Activated naive CD8-positive, alpha-beta T cell treated with anti-CD3 and anti-CD28 coated beads for 36 hours (primary cell): ENCODE data around the gene ABCC4. TPM values are rescaled to one million over a fixed set of nuclear protein-coding genes. Genes with fewer than 3 reads are reported as not detected.

Experiments
- DNase-seq: peaks from one replicate; pipeline ENCODE4 v3.0.0; 2021
- H3K27ac Mint-ChIP-seq: one replicate; pipeline ENCODE4 v1.8.0; 2022; ENCODE audit warnings: mild to moderate bottlenecking, moderate library complexity, mixed read lengths
- H3K27me3 Mint-ChIP-seq: one replicate; pipeline ENCODE4 v1.8.0; 2022; ENCODE audit warnings: mild to moderate bottlenecking, mixed read lengths
- H3K36me3 Mint-ChIP-seq: one replicate; pipeline ENCODE4 v1.8.0; 2021; ENCODE audit warnings: mild to moderate bottlenecking, mixed read lengths
- H3K4me1 Mint-ChIP-seq: one replicate; pipeline ENCODE4 v1.8.0; 2021; ENCODE audit warnings: mixed read lengths
- H3K4me3 Mint-ChIP-seq: one replicate; pipeline ENCODE4 v1.8.0; 2022; ENCODE audit warnings: mild to moderate bottlenecking, moderate library complexity, mixed read lengths
- H3K9me3 Mint-ChIP-seq: one replicate; pipeline ENCODE4 v1.8.0; 2022; ENCODE audit warnings: mixed read lengths
- total RNA-seq, 2 experiments: library from RNA; stranded (reverse); gene quantifications; one replicate each; pipeline ENCODE4 v1.2.3, GENCODE V29; 2021

ABCC4 gene
- total RNA-seq, 2 experiments from 2014 or later = 11.4 to 11.6 TPM

- peaks cover 8% of the 10 kb centered on the region for H3K27me3 Mint-ChIP-seq
- no peaks in the 10 kb centered on the region for H3K36me3 Mint-ChIP-seq
- H3K27ac Mint-ChIP-seq = no peak overlapping the region
- H3K4me3 Mint-ChIP-seq = no peak overlapping the region
- H3K4me1 Mint-ChIP-seq = no peaks in the 10 kb centered on the region
- H3K9me3 Mint-ChIP-seq = no peaks in the 10 kb centered on the region
- DNase-seq = no peak
These were observed 316.3 kb downstream of the ABCC4 start for GRCh38 chr13:94984958-94985357.

- H3K9me3 Mint-ChIP-seq = no peaks in the 10 kb centered on the region
- H3K4me1 Mint-ChIP-seq = no peaks in the 10 kb centered on the region
- H3K27ac Mint-ChIP-seq = no peak overlapping the region
- no peak for DNase-seq
- H3K27me3 Mint-ChIP-seq = no peaks in the 10 kb centered on the region
- no peaks in the 10 kb centered on the region for H3K36me3 Mint-ChIP-seq
- no peak overlapping the region for H3K4me3 Mint-ChIP-seq
These were observed 322.7 kb downstream of the ABCC4 start for GRCh38 chr13:94978516-94978915.

- peaks cover 26% of the 10 kb centered on the region for H3K27me3 Mint-ChIP-seq
- no peak overlapping the region for H3K27ac Mint-ChIP-seq
- H3K4me1 Mint-ChIP-seq = no peaks in the 10 kb centered on the region
- no peaks in the 10 kb centered on the region for H3K9me3 Mint-ChIP-seq
- no peaks in the 10 kb centered on the region for H3K36me3 Mint-ChIP-seq
- DNase-seq = no peak
- H3K4me3 Mint-ChIP-seq = no peak overlapping the region
These were observed 327.0 kb downstream of the ABCC4 start for GRCh38 chr13:94974015-94974951.

- Mint-ChIP-seq H3K27ac (no peak overlapping the region), H3K9me3 (no peaks in the 10 kb centered on the region), H3K36me3 (no peaks in the 10 kb centered on the region), H3K4me1 (peaks cover 4% of the 10 kb centered on the region), H3K27me3 (peaks cover 41% of the 10 kb centered on the region), H3K4me3 (no peak overlapping the region)
- no peak for DNase-seq
These were observed 329.0 kb downstream of the ABCC4 start for GRCh38 chr13:94972262-94972661.
